CD4-positive, alpha-beta T cell (primary cell): ENCODE results near the gene KDM1B. TPM values are rescaled to one million over a fixed set of nuclear protein-coding genes. Genes with fewer than 3 reads are reported as not detected.
A peak's percentile ranks its signal among the peaks of the same experiment; 100 is the strongest.

Source experiments
- ATAC-seq: fragments of 200-7000 bp; cut with Tn5 transposase; one replicate; pipeline ENCODE4 v1.10.0; 2022; ENCODE audit warnings: mild to moderate bottlenecking; ENCODE audit not compliant: poor library complexity
- CTCF ChIA-PET: fragments of 350-600 bp; sonication (Branson Sonifier 250); formaldehyde crosslinking; loops from one replicate; lab custom pipeline; 2021; ENCODE audit warnings: antibody characterized with exemption, inconsistent platforms; lab: Charles Lee
- POLR2A ChIA-PET: fragments of 350-600 bp; sonication (Branson Sonifier 250); formaldehyde crosslinking; loops from one replicate; lab custom pipeline; 2021; ENCODE audit warnings: antibody characterized with exemption, inconsistent platforms; lab: Charles Lee
- DNase-seq, 14 experiments: peaks; one replicate each; pipeline ENCODE4 v3.0.0-alpha.2; 2013 to 2020; ENCODE audit warnings: mixed read lengths in 2 of 14
- H3K27ac ChIP-seq, 2 donors: one replicate each; pipeline versions ENCODE4 v1.5.1 to v1.7.0; 2013; ENCODE audit warnings: low read length in 2 of 2, low read depth in 1 of 2, mild to moderate bottlenecking in 1 of 2
- H3K27me3 ChIP-seq, 2 experiments: 1 replicate in 1 of 2; 2 replicates in 1 of 2; pipeline versions ENCODE4 v1.6.1 to v1.7.0; 2013; ENCODE audit warnings: low read length in 2 of 2, control low read depth in 1 of 2, mild to moderate bottlenecking in 1 of 2, moderate library complexity in 1 of 2; ENCODE audit not compliant: insufficient read depth in 2 of 2, control insufficient read depth in 1 of 2
- H3K36me3 ChIP-seq: one replicate; pipeline ENCODE4 v1.6.1; 2013; ENCODE audit warnings: low read length, control low read depth; ENCODE audit not compliant: insufficient read depth
- H3K4me1 ChIP-seq: one replicate; pipeline ENCODE4 v1.6.1; 2013; ENCODE audit warnings: low read length, control low read depth; ENCODE audit not compliant: insufficient read depth
- H3K4me3 ChIP-seq: one replicate; pipeline ENCODE4 v1.5.1; 2013; ENCODE audit warnings: mild to moderate bottlenecking, low read length, moderate library complexity
- H3K9me3 ChIP-seq, 2 experiments: 1 replicate in 1 of 2; 2 replicates in 1 of 2; pipeline versions ENCODE4 v1.6.1 to v1.7.0; 2013; ENCODE audit warnings: low read length in 2 of 2, mild to moderate bottlenecking in 2 of 2, control low read depth in 1 of 2, moderate library complexity in 1 of 2; ENCODE audit not compliant: control insufficient read depth in 1 of 2, insufficient read depth in 1 of 2
- H3K27ac Mint-ChIP-seq: one replicate; pipeline ENCODE4 v1.8.0; 2020; ENCODE audit warnings: mixed read lengths
- H3K27me3 Mint-ChIP-seq: one replicate; pipeline ENCODE4 v1.8.0; 2021; ENCODE audit warnings: mixed read lengths
- H3K36me3 Mint-ChIP-seq: one replicate; pipeline ENCODE4 v1.8.0; 2021; ENCODE audit warnings: low read depth, mixed read lengths
- H3K4me1 Mint-ChIP-seq: one replicate; pipeline ENCODE4 v1.8.0; 2021; ENCODE audit warnings: low read depth, mixed read lengths
- H3K4me3 Mint-ChIP-seq: one replicate; pipeline ENCODE4 v1.8.0; 2020; ENCODE audit warnings: mild to moderate bottlenecking, mixed read lengths
- H3K9me3 Mint-ChIP-seq: one replicate; pipeline ENCODE4 v1.8.0; 2020; ENCODE audit warnings: mixed read lengths
- intact Hi-C, 2 experiments: fragments of 100-400 bp; cut with DNase I in 1 of 2; cut with micrococcal nuclease in 1 of 2; formaldehyde crosslinking; loops; one replicate each; pipeline versions ENCODE4 v1.15.1 to v1.9.0; 2023 to 2025; cut with DNase I, micrococcal nuclease
- total RNA-seq, 174 experiments: library from RNA in 2 of 174; stranded (reverse) in 2 of 174; gene quantifications; one replicate each; pipeline ENCODE4 v1.2.3 and lab custom pipeline; 2021 to 2026
- TF ChIP-seq, protein P1 (sequence below): fragments of 200-600 bp; IDR thresholded peaks from one replicate; pipeline ENCODE4 v1.8.0; 2022; ENCODE audit warnings: antibody characterized with exemption, mild to moderate bottlenecking

KDM1B gene
- total RNA-seq, 2 experiments from 2014 or later = 4.4 to 6.0 TPM

DNA sequence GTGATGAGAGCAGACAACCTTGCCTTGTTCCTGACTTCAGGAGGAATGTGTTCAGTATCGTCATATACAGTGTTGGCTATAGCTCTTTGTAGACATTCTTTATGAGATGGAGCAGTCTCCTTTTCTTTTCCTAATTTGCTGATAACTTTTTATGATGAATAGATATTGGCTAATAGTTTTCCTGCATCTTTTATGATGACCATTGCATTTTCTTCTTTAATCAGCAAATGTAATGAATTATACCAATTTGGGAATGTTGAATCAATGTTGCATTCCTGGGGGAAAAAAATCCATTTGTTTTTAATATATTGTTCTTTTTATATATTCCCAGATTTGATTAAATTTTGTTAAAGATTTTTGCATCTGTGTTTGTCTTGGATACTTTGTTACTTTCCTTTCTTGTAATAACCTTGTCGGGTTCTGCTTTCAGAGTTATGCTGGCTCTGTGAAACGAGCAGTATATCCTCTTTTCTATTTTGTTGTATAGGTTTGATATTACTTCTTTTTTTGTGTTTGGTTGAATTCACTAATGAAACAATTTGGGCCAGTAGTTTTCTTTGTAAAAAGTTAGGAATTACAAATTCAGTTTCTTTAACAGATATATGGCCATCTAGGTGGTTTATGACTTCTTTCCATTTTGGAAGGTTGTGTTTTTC is 23.9 kb downstream of the KDM1B start:
- Histone ChIP-seq H3K4me1 (no peaks in the 10 kb centered on the region), H3K4me3 (no peak overlapping the region), H3K36me3 (peaks cover 6% of the 10 kb centered on the region), H3K27ac (no peak overlapping the region), H3K9me3 (no peaks in the 10 kb centered on the region), H3K27me3 (no peaks in the 10 kb centered on the region)
- CTCF ChIA-PET = no interaction called here
- Mint-ChIP-seq H3K4me1 (peaks cover 10% of the 10 kb centered on the region), H3K36me3 (peaks cover 77% of the 10 kb centered on the region), H3K27me3 (no peaks in the 10 kb centered on the region), H3K27ac (no peak overlapping the region), H3K9me3 (peaks cover 3% of the 10 kb centered on the region), H3K4me3 (no peak overlapping the region)
- intact Hi-C loops = no loop called here
- ATAC-seq (no peak), DNase-seq (no peak)
- POLR2A ChIA-PET = no interaction called here
- TF ChIP-seq, protein P1, sequence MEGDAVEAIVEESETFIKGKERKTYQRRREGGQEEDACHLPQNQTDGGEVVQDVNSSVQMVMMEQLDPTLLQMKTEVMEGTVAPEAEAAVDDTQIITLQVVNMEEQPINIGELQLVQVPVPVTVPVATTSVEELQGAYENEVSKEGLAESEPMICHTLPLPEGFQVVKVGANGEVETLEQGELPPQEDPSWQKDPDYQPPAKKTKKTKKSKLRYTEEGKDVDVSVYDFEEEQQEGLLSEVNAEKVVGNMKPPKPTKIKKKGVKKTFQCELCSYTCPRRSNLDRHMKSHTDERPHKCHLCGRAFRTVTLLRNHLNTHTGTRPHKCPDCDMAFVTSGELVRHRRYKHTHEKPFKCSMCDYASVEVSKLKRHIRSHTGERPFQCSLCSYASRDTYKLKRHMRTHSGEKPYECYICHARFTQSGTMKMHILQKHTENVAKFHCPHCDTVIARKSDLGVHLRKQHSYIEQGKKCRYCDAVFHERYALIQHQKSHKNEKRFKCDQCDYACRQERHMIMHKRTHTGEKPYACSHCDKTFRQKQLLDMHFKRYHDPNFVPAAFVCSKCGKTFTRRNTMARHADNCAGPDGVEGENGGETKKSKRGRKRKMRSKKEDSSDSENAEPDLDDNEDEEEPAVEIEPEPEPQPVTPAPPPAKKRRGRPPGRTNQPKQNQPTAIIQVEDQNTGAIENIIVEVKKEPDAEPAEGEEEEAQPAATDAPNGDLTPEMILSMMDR = no peak

DNA sequence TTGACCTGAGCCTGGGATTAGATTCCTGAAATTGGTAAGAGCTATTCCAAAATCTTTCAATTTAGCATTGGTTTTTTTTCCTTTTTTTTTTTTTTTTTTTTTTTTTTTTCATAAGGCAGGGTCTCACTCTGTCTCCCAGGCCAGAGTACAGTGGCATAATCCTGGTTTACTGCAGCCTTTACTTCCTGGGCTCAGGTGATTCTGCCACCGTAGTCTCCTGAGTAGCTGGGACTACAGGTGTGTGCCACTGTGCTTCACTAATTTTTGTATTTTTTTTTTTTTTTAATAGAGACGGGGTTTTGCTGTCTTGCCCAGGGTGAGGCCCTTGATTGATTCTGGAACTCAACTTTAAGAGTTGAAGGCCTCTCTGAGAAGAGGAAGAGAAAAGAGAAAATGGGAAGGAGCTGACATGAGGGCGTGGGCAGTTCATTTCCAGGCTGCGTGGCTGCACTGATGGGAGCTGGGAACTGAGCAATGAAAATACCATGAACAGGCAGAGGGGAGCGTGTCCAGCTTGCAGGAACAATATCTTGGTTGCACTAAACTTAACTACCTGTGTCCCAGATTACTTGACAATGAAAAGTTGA is 24.6 kb downstream of the KDM1B start:
- DNase-seq (peak in 2 of 14 experiments; percentile 16 to 26), ATAC-seq (no peak)
- Histone ChIP-seq H3K4me1 (no peaks in the 10 kb centered on the region), H3K36me3 (peaks cover under 1% of the 10 kb centered on the region), H3K4me3 (no peak overlapping the region), H3K27ac (no peak overlapping the region), H3K9me3 (no peaks in the 10 kb centered on the region), H3K27me3 (no peaks in the 10 kb centered on the region)
- H3K4me1 Mint-ChIP-seq = peaks cover 10% of the 10 kb centered on the region
- H3K27ac Mint-ChIP-seq = no peak overlapping the region
- peaks cover 70% of the 10 kb centered on the region for H3K36me3 Mint-ChIP-seq
- H3K27me3 Mint-ChIP-seq = no peaks in the 10 kb centered on the region
- no peak overlapping the region for H3K4me3 Mint-ChIP-seq
- TF ChIP-seq, protein P1 = no peak
- ChIA-PET CTCF (no interaction called here), POLR2A (no interaction called here)
- H3K9me3 Mint-ChIP-seq = peaks cover 3% of the 10 kb centered on the region
- intact Hi-C loops = no loop called here

DNA sequence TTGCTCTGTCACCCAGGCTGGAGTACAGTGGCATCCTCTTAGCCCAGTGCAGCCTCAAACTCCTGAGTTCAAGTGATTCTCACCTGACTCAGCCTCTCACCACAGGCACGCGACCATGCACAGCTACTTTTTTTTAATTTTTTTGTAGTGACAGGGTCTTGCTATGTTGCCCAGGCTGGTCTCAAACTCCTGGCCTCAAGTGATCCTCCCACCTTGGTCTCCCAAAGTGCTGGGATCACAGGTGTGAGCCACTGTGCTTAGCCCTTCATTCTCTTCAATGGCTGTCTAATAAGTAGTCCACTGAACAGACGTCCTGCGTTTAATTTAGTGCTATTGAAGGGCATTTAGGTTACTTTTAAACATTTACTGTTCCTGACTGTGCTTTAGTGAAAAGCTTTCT is 27.3 kb downstream of the KDM1B start:
- TF ChIP-seq, protein P1 = no peak
- no peak overlapping the region for H3K27ac Mint-ChIP-seq
- Histone ChIP-seq H3K9me3 (no peaks in the 10 kb centered on the region), H3K27ac (no peak overlapping the region), H3K27me3 (no peaks in the 10 kb centered on the region), H3K4me3 (no peak overlapping the region), H3K36me3 (peaks cover 10% of the 10 kb centered on the region), H3K4me1 (no peaks in the 10 kb centered on the region)
- no peak overlapping the region for H3K4me3 Mint-ChIP-seq
- ChIA-PET CTCF (no interaction called here), POLR2A (interaction anchor here (0.6 kb wide), 1 partner anchor 28 kb away, joined by 3 read pairs; the partner anchor contains the start of gene TPMT)
- peaks cover 5% of the 10 kb centered on the region for H3K4me1 Mint-ChIP-seq
- H3K36me3 Mint-ChIP-seq = peaks cover 74% of the 10 kb centered on the region
- intact Hi-C loops = no loop called here
- ATAC-seq (no peak), DNase-seq (no peak)
- H3K27me3 Mint-ChIP-seq = no peaks in the 10 kb centered on the region
- no peaks in the 10 kb centered on the region for H3K9me3 Mint-ChIP-seq
